ENCODE results near the gene GARIN3.

DNA sequence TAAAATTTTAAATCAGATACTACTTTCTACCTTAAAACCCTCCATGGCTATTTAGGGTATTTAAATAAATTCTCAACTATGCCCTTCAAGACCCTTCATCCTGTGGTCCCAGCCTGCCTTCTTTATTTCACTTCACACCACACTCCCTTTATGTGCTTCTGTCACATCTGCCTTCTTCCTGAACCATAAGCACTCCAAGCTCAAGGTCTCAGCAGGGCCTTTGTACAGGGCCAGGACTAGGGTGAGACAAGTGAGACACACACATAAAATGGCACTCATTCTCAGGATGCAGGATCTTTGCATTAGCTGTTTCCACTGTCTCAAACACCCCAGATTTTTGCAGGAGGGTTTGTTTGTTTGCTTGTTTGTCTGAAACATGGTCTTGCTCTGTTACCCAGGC, 22.2 kb upstream of the GARIN3 start:
- TF ChIP-seq, protein P1, sequence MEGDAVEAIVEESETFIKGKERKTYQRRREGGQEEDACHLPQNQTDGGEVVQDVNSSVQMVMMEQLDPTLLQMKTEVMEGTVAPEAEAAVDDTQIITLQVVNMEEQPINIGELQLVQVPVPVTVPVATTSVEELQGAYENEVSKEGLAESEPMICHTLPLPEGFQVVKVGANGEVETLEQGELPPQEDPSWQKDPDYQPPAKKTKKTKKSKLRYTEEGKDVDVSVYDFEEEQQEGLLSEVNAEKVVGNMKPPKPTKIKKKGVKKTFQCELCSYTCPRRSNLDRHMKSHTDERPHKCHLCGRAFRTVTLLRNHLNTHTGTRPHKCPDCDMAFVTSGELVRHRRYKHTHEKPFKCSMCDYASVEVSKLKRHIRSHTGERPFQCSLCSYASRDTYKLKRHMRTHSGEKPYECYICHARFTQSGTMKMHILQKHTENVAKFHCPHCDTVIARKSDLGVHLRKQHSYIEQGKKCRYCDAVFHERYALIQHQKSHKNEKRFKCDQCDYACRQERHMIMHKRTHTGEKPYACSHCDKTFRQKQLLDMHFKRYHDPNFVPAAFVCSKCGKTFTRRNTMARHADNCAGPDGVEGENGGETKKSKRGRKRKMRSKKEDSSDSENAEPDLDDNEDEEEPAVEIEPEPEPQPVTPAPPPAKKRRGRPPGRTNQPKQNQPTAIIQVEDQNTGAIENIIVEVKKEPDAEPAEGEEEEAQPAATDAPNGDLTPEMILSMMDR (conservative IDR thresholded peaks at IDR 0.05 in 1 of 2, IDR thresholded peaks at IDR 0.05 in 1 of 2; ENCODE audit: extremely low read depth in 1 of 2, insufficient read depth in 1 of 2, low read depth in 1 of 2, low read length in 2 of 2): no peak
- no peak for TF ChIP-seq EZH2 (IDR thresholded peaks at IDR 0.05; ENCODE audit: borderline replicate concordance, low read length)

Data from mammary epithelial cell (primary cell).